ENCODE data around the gene OCRL.

DNA sequence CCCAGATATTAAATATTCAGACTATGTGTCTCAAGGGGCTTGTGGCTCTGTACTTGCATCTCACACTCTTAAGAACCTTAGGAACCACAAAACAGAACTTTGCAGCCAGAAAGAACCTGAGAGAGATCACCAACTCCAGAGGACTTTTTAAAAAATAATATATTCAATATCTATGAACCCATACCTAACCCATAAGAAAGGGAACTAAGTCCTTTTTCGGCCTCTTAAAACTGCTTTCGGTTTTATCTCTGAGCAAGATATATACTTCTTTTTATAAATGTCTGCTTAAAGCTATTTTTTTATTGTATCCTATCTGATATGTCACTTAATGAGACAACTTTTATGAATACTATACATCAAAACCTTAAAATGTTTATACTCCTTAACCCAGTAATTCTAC is 27.6 kb upstream of the OCRL start:
- TF ChIP-seq CTCF (IDR thresholded peaks at IDR 0.05) (no peak), POLR2A (IDR thresholded peaks at IDR 0.05) (no peak), EP300 (IDR thresholded peaks at IDR 0.05) (no peak)
